Small intestine (tissue), 7 donors: Measurements from ENCODE around the gene PSMA7. TPM values are rescaled to one million over a fixed set of nuclear protein-coding genes. Genes with fewer than 3 reads are reported as not detected.

Source experiments
- DNase-seq, 2 donors: peaks; one replicate each; pipeline versions ENCODE4 v3.0.0 to v3.0.0-alpha.2; 2013
- FAIRE-seq: peaks from 2 replicates; lab custom pipeline; 2012; peaks lifted over from hg19 to GRCh38; lab: Jason Lieb, UNC
- H3K27ac ChIP-seq, 3 donors: one replicate each; pipeline ENCODE4 v1.5.1; 2013; ENCODE audit warnings: low read length in 2 of 3, mild to moderate bottlenecking in 2 of 3, control low read depth in 1 of 3, inconsistent platforms in 1 of 3, low read depth in 1 of 3, moderate library complexity in 1 of 3
- H3K27me3 ChIP-seq, 3 donors: one replicate each; pipeline ENCODE4 v1.6.1; 2013; ENCODE audit warnings: low read length in 3 of 3, inconsistent platforms in 1 of 3; ENCODE audit not compliant: control insufficient read depth in 3 of 3, insufficient read depth in 3 of 3
- H3K36me3 ChIP-seq, 3 donors: one replicate each; pipeline ENCODE4 v1.6.1; 2013; ENCODE audit warnings: low read length in 3 of 3, inconsistent platforms in 1 of 3, low read depth in 1 of 3, mild to moderate bottlenecking in 1 of 3, moderate library complexity in 1 of 3; ENCODE audit not compliant: control insufficient read depth in 3 of 3, insufficient read depth in 2 of 3
- H3K4me1 ChIP-seq, 3 donors: one replicate each; pipeline ENCODE4 v1.6.1; 2013; ENCODE audit warnings: low read length in 2 of 3, inconsistent platforms in 1 of 3, low read depth in 1 of 3, mild to moderate bottlenecking in 1 of 3, moderate library complexity in 1 of 3; ENCODE audit not compliant: control insufficient read depth in 3 of 3, insufficient read depth in 2 of 3
- H3K4me3 ChIP-seq, 3 donors: one replicate each; pipeline ENCODE4 v1.5.1; 2013; ENCODE audit warnings: low read length in 3 of 3, control low read depth in 1 of 3, inconsistent platforms in 1 of 3, low read depth in 1 of 3, mild to moderate bottlenecking in 1 of 3, moderate library complexity in 1 of 3
- H3K9me3 ChIP-seq, 2 donors: one replicate each; pipeline ENCODE4 v1.6.1; 2013; ENCODE audit warnings: low read depth in 1 of 2, low read length in 1 of 2; ENCODE audit not compliant: control insufficient read depth in 2 of 2, insufficient read depth in 1 of 2
- WGBS, 3 donors: extraction: QIAGEN DNeasy Blood & Tissue Kit; methylation state at CpG; one replicate each; pipeline ENCODE4 v1.1.7; 2013; 5-methylcytosine and 5-hydroxymethylcytosine counted together
- polyA plus RNA-seq, 4 donors: library from polyadenylated mRNA; stranded (reverse) in 3 of 4; unstranded in 1 of 4; fragments of 200-250 nt in 3 of 4; fragments of 120-200 nt in 1 of 4; gene quantifications; one replicate each; pipeline versions ENCODE4 v1.2.1 to v1.2.3, GENCODE V29; 2013
- donor health status: healthy with polysubstance abuse.
- donor health status: control.
- donor health status: control.
- donor health status: Bipolar disorder and iron deficiency.
- donor health status: healthy.

The PSMA7 gene
- polyA plus RNA-seq, 4 donors, result 136 to 378 (median 310) TPM

GRCh38 chr20:62141043-62141396 lies 2.2 kb downstream of the PSMA7 start:
- Histone ChIP-seq H3K36me3 (peaks cover 9 to 51% (median 22%) of the 10 kb centered on the region in 3 donors), H3K27ac (peak overlapping the region in 2 of 3 donors; percentile 34 to 46), H3K27me3 (no peaks in the 10 kb centered on the region), H3K9me3 (no peaks in the 10 kb centered on the region), H3K4me3 (peak overlapping the region in 1 of 3 donors; percentile 98), H3K4me1 (peaks cover 4 to 17% (median 9%) of the 10 kb centered on the region in 3 donors)
- DNase-seq (no peak), FAIRE-seq (no peak)
- WGBS, 3 donors, result 71 to 82% (median 81%) methylated on average over 7 of the region's 7 CpGs

- peaks cover 19 to 54% (median 22%) of the 10 kb centered on the region in 3 donors for H3K36me3 ChIP-seq
- FAIRE-seq (no peak), DNase-seq (no peak)
- no peak overlapping the region for H3K4me3 ChIP-seq
- no peaks in the 10 kb centered on the region for H3K27me3 ChIP-seq
- H3K4me1 ChIP-seq, result peaks cover 2 to 14% (median 6%) of the 10 kb centered on the region in 3 donors
- 88 to 93% (median 92%) methylated on average over 13 of the region's 13 CpGs for WGBS, 3 donors
- no peaks in the 10 kb centered on the region for H3K9me3 ChIP-seq
- H3K27ac ChIP-seq, result no peak overlapping the region
Measured at GRCh38 chr20:62139636-62140035, 3.6 kb downstream of the PSMA7 start.

- H3K4me1 ChIP-seq, result peaks cover 0 to 12% (median 6%) of the 10 kb centered on the region in 3 donors
- H3K4me3 ChIP-seq, result no peak overlapping the region
- H3K9me3 ChIP-seq, result no peaks in the 10 kb centered on the region
- DNase-seq (no peak), FAIRE-seq (no peak)
- WGBS, 3 donors, result 92 to 95% (median 93%) methylated on average over 10 of the region's 10 CpGs
- no peaks in the 10 kb centered on the region for H3K27me3 ChIP-seq
- no peak overlapping the region for H3K27ac ChIP-seq
- peaks cover 19 to 59% (median 22%) of the 10 kb centered on the region in 3 donors for H3K36me3 ChIP-seq
Measured at GRCh38 chr20:62138912-62139311, 4.3 kb downstream of the PSMA7 start.

GRCh38 chr20:62138204-62138543 lies 5.0 kb downstream of the PSMA7 start:
- WGBS, 3 donors, result 83 to 91% (median 84%) methylated on average over 11 of the region's 11 CpGs
- DNase-seq (no peak), FAIRE-seq (no peak)
- Histone ChIP-seq H3K4me3 (no peak overlapping the region), H3K27ac (no peak overlapping the region), H3K4me1 (peaks cover 0 to 12% (median 6%) of the 10 kb centered on the region in 3 donors), H3K9me3 (no peaks in the 10 kb centered on the region), H3K27me3 (no peaks in the 10 kb centered on the region), H3K36me3 (peaks cover 19 to 66% (median 22%) of the 10 kb centered on the region in 3 donors)

GRCh38 chr20:62137478-62138203 lies 5.6 kb downstream of the PSMA7 start:
- DNase-seq, result no peak
- Histone ChIP-seq H3K27me3 (no peaks in the 10 kb centered on the region), H3K36me3 (peaks cover 19 to 72% (median 22%) of the 10 kb centered on the region in 3 donors), H3K9me3 (no peaks in the 10 kb centered on the region), H3K27ac (no peak overlapping the region), H3K4me1 (peaks cover 0 to 12% (median 6%) of the 10 kb centered on the region in 3 donors), H3K4me3 (no peak overlapping the region)
- WGBS, 3 donors, result 78 to 83% (median 81%) methylated on average over 8 of the region's 8 CpGs
- FAIRE-seq, result no peak

- peaks cover 19 to 78% (median 24%) of the 10 kb centered on the region in 3 donors for H3K36me3 ChIP-seq
- no peak for DNase-seq
- no peak for FAIRE-seq
- no peak overlapping the region for H3K27ac ChIP-seq
- H3K9me3 ChIP-seq, result no peaks in the 10 kb centered on the region
- H3K27me3 ChIP-seq, result no peaks in the 10 kb centered on the region
- no peak overlapping the region for H3K4me3 ChIP-seq
- WGBS, 3 donors, result 67 to 78% (median 75%) methylated on average over 6 of the region's 6 CpGs
- H3K4me1 ChIP-seq, result peaks cover 0 to 11% (median 6%) of the 10 kb centered on the region in 3 donors
Measured at GRCh38 chr20:62137092-62137384, 6.2 kb downstream of the PSMA7 start.

- peak; percentile 76 to 88 for DNase-seq
- Histone ChIP-seq H3K4me3 (no peak overlapping the region), H3K4me1 (peaks cover 0 to 5% (median 5%) of the 10 kb centered on the region in 3 donors), H3K27ac (no peak overlapping the region), H3K36me3 (peaks cover 22 to 80% (median 25%) of the 10 kb centered on the region in 3 donors), H3K9me3 (no peaks in the 10 kb centered on the region), H3K27me3 (no peaks in the 10 kb centered on the region)
- FAIRE-seq, result no peak
- WGBS, 3 donors, result 45 to 51% (median 45%) methylated on average over 8 of the region's 8 CpGs
Measured at GRCh38 chr20:62136283-62137091, 6.7 kb downstream of the PSMA7 start.

- no peaks in the 10 kb centered on the region for H3K27me3 ChIP-seq
- DNase-seq (no peak), FAIRE-seq (no peak)
- WGBS, 3 donors, result 88 to 93% (median 92%) methylated on average over 8 of the region's 8 CpGs
- H3K4me3 ChIP-seq, result no peak overlapping the region
- H3K4me1 ChIP-seq, result no peaks in the 10 kb centered on the region
- peaks cover 22 to 83% (median 32%) of the 10 kb centered on the region in 3 donors for H3K36me3 ChIP-seq
- H3K9me3 ChIP-seq, result no peaks in the 10 kb centered on the region
- no peak overlapping the region for H3K27ac ChIP-seq
Measured at GRCh38 chr20:62135573-62136266, 7.5 kb downstream of the PSMA7 start.
